Esophagus muscularis mucosa (tissue), 4 donors: Measurements from ENCODE around the gene ZIC2. TPM values are rescaled to one million over a fixed set of nuclear protein-coding genes. Genes with fewer than 3 reads are reported as not detected.

Source experiments
- DNase-seq: peaks from one replicate; pipeline ENCODE4 v3.0.0-alpha.2; 2017; ENCODE audit errors: extremely low spot score
- H3K27ac ChIP-seq, 4 donors: fragments of 200-600 bp; sonication (generic); replicated peaks in 1 of 4; 1 replicate in 3 of 4; 2 replicates in 1 of 4; pipeline ENCODE4 v1.5.1; 2016 to 2019; ENCODE audit warnings: mild to moderate bottlenecking in 1 of 4
- H3K27me3 ChIP-seq, 4 donors: fragments of 200-600 bp; sonication (generic); one replicate each; pipeline versions ENCODE4 v1.5.1 to v1.6.0; 2016 to 2019
- H3K36me3 ChIP-seq, 4 donors: fragments of 200-600 bp; sonication (generic); one replicate each; pipeline ENCODE4 v1.5.1; 2016 to 2019
- H3K4me1 ChIP-seq, 4 donors: fragments of 200-600 bp; sonication (generic); one replicate each; pipeline ENCODE4 v1.5.1; 2016 to 2019
- H3K4me3 ChIP-seq, 4 donors: fragments of 200-600 bp; sonication (generic); 1 replicate in 2 of 4; 2 replicates in 2 of 4; pipeline ENCODE4 v1.5.1; 2016 to 2019; ENCODE audit warnings: mild to moderate bottlenecking in 4 of 4, moderate library complexity in 1 of 4
- H3K9me3 ChIP-seq, 4 donors: fragments of 200-600 bp; sonication (generic); 1 replicate in 3 of 4; 2 replicates in 1 of 4; pipeline ENCODE4 v1.5.1; 2016 to 2019
- CTCF ChIP-seq, 3 experiments: fragments of 200-600 bp in 2 of 3; fragments of 450-650 bp in 1 of 3; sonication (generic) in 2 of 3; IDR thresholded peaks; one replicate each; pipeline ENCODE4 v1.5.1; 2017 to 2019; ENCODE audit warnings: antibody characterized with exemption in 3 of 3, mild to moderate bottlenecking in 2 of 3, moderate library complexity in 1 of 3
- EP300 ChIP-seq: sonication (generic); formaldehyde crosslinking; IDR thresholded peaks from one replicate; pipeline ENCODE4 v1.6.1; 2017; ENCODE audit warnings: antibody characterized with exemption
- POLR2A ChIP-seq: fragments of 450-650 bp; IDR thresholded peaks from one replicate; pipeline ENCODE4 v1.6.1; 2017; ENCODE audit warnings: antibody characterized with exemption, moderate library complexity, mild to moderate bottlenecking, low read depth
- POLR2AphosphoS5 ChIP-seq, 2 donors: sonication (generic); formaldehyde crosslinking; IDR thresholded peaks; one replicate each; pipeline ENCODE4 v1.6.1; 2017; ENCODE audit warnings: antibody characterized with exemption in 2 of 2
- WGBS: methylation state at CpG from one replicate; pipeline ENCODE4 v1.1.5; 2018; 5-methylcytosine and 5-hydroxymethylcytosine counted together
- intact Hi-C: fragments of 100-400 bp; cut with DNase I; formaldehyde crosslinking; loops from one replicate; pipeline ENCODE4 v1.15.1; 2023
- total RNA-seq, 4 donors: library from RNA; depleted of rRNA; stranded (reverse); fragments of >200 nt; gene quantifications; one replicate each; pipeline versions ENCODE4 v1.1.0 to v1.2.1, GENCODE V29; 2016

The ZIC2 gene
- total RNA-seq, 4 donors from 2014 or later = not detected

- intact Hi-C loops = no loop called here
- TF ChIP-seq EP300 = no peak
- TF ChIP-seq POLR2A = no peak
- no peak for TF ChIP-seq CTCF (IDR thresholded peaks at IDR 0.05)
- TF ChIP-seq POLR2AphosphoS5 (IDR thresholded peaks at IDR 0.05) = no peak
- no peak overlapping the region for H3K27ac ChIP-seq
- peaks cover 22 to 39% (median 30%) of the 10 kb centered on the region in 4 donors for H3K4me1 ChIP-seq
- 66% methylated on average over 8 of the region's 8 CpGs for WGBS
- H3K4me3 ChIP-seq = no peak overlapping the region
- no peak for DNase-seq
- no peaks in the 10 kb centered on the region for H3K36me3 ChIP-seq
- H3K9me3 ChIP-seq = no peaks in the 10 kb centered on the region
- H3K27me3 ChIP-seq = peaks cover 0 to 100% (median 72%) of the 10 kb centered on the region in 4 donors
These were observed 19.9 kb upstream of the ZIC2 start for GRCh38 chr13:99961636-99962035.

- no peaks in the 10 kb centered on the region for H3K9me3 ChIP-seq
- no peak for TF ChIP-seq EP300
- TF ChIP-seq CTCF (IDR thresholded peaks at IDR 0.05) = no peak
- no peak for TF ChIP-seq POLR2AphosphoS5 (IDR thresholded peaks at IDR 0.05)
- no peak for TF ChIP-seq POLR2A
- peaks cover 0 to 100% (median 68%) of the 10 kb centered on the region in 4 donors for H3K27me3 ChIP-seq
- H3K4me1 ChIP-seq = peaks cover 16 to 33% (median 24%) of the 10 kb centered on the region in 4 donors
- no peak overlapping the region for H3K4me3 ChIP-seq
- no peaks in the 10 kb centered on the region for H3K36me3 ChIP-seq
- H3K27ac ChIP-seq = no peak overlapping the region
- intact Hi-C loops = no loop called here
- 77% methylated on average over 1 of the region's 1 CpG for WGBS
- no peak for DNase-seq
These were observed 19.3 kb upstream of the ZIC2 start for GRCh38 chr13:99962242-99962641.

- WGBS = 52% methylated on average over 3 of the region's 3 CpGs
- no peak for DNase-seq
- no peaks in the 10 kb centered on the region for H3K36me3 ChIP-seq
- H3K27ac ChIP-seq = no peak overlapping the region
- peaks cover 10 to 100% (median 67%) of the 10 kb centered on the region in 4 donors for H3K27me3 ChIP-seq
- no peaks in the 10 kb centered on the region for H3K9me3 ChIP-seq
- peaks cover 23 to 29% (median 27%) of the 10 kb centered on the region in 4 donors for H3K4me1 ChIP-seq
- TF ChIP-seq CTCF (IDR thresholded peaks at IDR 0.05) = no peak
- intact Hi-C loops = no loop called here
- H3K4me3 ChIP-seq = no peak overlapping the region
These were observed 17.7 kb upstream of the ZIC2 start for GRCh38 chr13:99963816-99964339.

GRCh38 chr13:99965329-99966000, 16.1 kb upstream of the ZIC2 start:
- Histone ChIP-seq H3K4me1 (peaks cover 23 to 29% (median 25%) of the 10 kb centered on the region in 4 donors), H3K9me3 (no peaks in the 10 kb centered on the region), H3K27me3 (peaks cover 17 to 100% (median 65%) of the 10 kb centered on the region in 4 donors), H3K4me3 (no peak overlapping the region), H3K36me3 (no peaks in the 10 kb centered on the region), H3K27ac (no peak overlapping the region)
- intact Hi-C loops = no loop called here
- no peak for TF ChIP-seq POLR2AphosphoS5 (IDR thresholded peaks at IDR 0.05)
- TF ChIP-seq EP300 = no peak
- no peak for TF ChIP-seq CTCF (IDR thresholded peaks at IDR 0.05)
- TF ChIP-seq POLR2A = no peak
- no peak for DNase-seq
- 90% methylated on average over 7 of the region's 9 CpGs for WGBS
